ENCODE results near the gene IMMP2L. TPM values are rescaled to one million over a fixed set of nuclear protein-coding genes. Genes with fewer than 3 reads are reported as not detected.

The IMMP2L gene
- total and polyA plus RNA-seq, 8 donors = 2.5 to 40.8 (median 20.0) TPM; not detected in 1

DNA sequence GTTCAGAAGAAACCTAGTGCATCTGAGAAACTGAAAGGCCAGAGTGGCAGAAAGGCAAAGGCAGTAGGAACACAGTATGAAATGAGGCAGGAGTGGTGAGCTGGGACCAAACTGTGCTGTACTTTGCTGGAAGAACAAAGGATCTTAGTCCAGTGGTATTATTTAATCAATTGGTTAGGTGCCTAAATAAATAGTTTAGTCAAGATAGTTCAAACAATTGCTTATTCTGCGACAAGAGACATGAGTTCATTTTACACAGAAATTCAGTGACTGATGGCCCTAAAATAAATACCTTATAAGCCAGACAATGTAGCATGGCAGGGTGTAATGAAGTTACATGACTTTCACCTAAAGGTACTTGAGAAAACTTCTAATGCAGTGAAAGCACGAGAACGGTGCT lies 653.2 kb downstream of the IMMP2L start:
- H3K4me3 ChIP-seq = no peak overlapping the region
- peak in 1 of 2 donors; percentile 9 for DNase-seq
- no peaks in the 10 kb centered on the region for H3K9me3 ChIP-seq
- no peak overlapping the region for H3K27ac ChIP-seq
- no peaks in the 10 kb centered on the region for H3K27me3 ChIP-seq
- WGBS, 5 donors = 23 to 40% (median 36%) methylated on average over 3 of the region's 3 CpGs
- peaks cover 0 to 6% (median 0%) of the 10 kb centered on the region in 4 donors for H3K4me1 ChIP-seq
- TF ChIP-seq POLR2A (IDR thresholded peaks at IDR 0.05) (no peak), POLR2AphosphoS5 (IDR thresholded peaks at IDR 0.05) (peak in 1 of 3 donors; percentile 37), EP300 (IDR thresholded peaks at IDR 0.05) (no peak)
- TF ChIP-seq, protein P1, sequence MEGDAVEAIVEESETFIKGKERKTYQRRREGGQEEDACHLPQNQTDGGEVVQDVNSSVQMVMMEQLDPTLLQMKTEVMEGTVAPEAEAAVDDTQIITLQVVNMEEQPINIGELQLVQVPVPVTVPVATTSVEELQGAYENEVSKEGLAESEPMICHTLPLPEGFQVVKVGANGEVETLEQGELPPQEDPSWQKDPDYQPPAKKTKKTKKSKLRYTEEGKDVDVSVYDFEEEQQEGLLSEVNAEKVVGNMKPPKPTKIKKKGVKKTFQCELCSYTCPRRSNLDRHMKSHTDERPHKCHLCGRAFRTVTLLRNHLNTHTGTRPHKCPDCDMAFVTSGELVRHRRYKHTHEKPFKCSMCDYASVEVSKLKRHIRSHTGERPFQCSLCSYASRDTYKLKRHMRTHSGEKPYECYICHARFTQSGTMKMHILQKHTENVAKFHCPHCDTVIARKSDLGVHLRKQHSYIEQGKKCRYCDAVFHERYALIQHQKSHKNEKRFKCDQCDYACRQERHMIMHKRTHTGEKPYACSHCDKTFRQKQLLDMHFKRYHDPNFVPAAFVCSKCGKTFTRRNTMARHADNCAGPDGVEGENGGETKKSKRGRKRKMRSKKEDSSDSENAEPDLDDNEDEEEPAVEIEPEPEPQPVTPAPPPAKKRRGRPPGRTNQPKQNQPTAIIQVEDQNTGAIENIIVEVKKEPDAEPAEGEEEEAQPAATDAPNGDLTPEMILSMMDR (IDR thresholded peaks at IDR 0.05) = no peak
- no peaks in the 10 kb centered on the region for H3K36me3 ChIP-seq
- intact Hi-C loops (cut with DNase I; ENCODE audit: low total_unique reads) = no loop called here

DNA sequence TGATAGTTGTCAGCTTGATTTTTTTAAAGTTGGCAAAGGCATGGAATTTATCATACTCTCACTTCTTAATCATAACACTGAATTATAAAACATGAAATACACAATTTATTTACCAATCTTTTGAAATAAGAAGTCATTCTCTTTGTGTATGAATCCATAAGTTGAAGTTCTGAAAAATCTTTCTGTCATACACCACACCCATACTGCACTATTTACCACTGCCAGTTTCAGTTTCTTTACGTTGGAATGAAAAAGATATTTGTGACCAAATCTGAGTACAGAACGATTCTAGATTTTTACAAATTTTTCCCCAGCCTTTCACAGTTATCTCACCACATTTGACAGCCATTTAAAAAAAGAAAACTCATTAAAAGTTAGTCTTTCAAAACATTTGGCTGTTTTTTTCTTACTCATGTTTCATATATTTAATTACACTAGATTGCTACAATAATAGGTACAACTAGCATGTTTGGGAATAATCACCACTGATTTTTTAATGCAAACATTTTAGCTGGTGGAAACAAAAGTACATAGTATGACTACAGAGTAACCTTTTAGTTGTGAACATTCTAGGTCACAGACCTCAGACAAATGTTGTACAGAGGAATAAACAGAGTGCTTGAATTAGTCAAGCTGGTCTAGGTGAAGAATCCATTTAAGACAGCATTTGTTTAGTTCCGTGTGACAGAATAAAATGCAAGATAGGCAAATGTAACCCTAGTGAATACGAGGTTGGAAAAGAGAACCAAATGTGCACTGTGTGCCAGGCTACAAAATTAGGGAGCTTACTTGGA lies 656.3 kb downstream of the IMMP2L start:
- WGBS, 5 donors = 61 to 68% (median 65%) methylated on average over 4 of the region's 4 CpGs
- Histone ChIP-seq H3K27me3 (no peaks in the 10 kb centered on the region), H3K4me1 (peaks cover 0 to 6% (median 0%) of the 10 kb centered on the region in 4 donors), H3K27ac (no peak overlapping the region), H3K9me3 (no peaks in the 10 kb centered on the region), H3K36me3 (no peaks in the 10 kb centered on the region), H3K4me3 (no peak overlapping the region)
- peak in 1 of 2 donors; percentile 15 for DNase-seq
- intact Hi-C loops (cut with DNase I; ENCODE audit: low total_unique reads) = no loop called here
- no peak for TF ChIP-seq EP300 (IDR thresholded peaks at IDR 0.05)
- TF ChIP-seq, protein P1 (IDR thresholded peaks at IDR 0.05) = no peak
- no peak for TF ChIP-seq POLR2AphosphoS5 (IDR thresholded peaks at IDR 0.05)
- no peak for TF ChIP-seq POLR2A (IDR thresholded peaks at IDR 0.05)

DNA sequence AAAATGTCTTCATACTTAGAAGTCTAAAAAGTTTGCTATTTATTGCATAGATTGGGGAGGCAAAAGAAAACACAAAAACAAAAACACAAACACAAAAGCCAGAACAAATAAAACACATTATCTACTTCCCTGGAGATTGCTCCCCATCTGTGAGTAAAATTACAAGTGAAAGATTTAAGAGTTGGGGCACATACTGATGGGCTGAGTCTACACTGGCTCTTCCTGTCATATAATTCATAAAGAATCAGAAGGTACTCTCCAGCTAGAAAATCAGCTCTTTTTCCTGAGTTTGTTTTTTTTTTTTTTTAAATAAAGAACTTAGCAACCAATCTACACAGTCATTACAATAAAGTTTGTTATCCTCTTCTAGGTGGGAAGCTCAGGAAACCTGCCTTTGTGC lies 663.8 kb downstream of the IMMP2L start:
- Histone ChIP-seq H3K9me3 (peaks cover 0 to 7% (median 0%) of the 10 kb centered on the region in 4 donors), H3K36me3 (no peaks in the 10 kb centered on the region), H3K27me3 (no peaks in the 10 kb centered on the region), H3K4me1 (no peaks in the 10 kb centered on the region), H3K4me3 (no peak overlapping the region), H3K27ac (no peak overlapping the region)
- intact Hi-C loops (cut with DNase I; ENCODE audit: low total_unique reads) = no loop called here
- DNase-seq = no peak
- TF ChIP-seq POLR2AphosphoS5 (IDR thresholded peaks at IDR 0.05) (no peak), POLR2A (IDR thresholded peaks at IDR 0.05) (no peak), EP300 (IDR thresholded peaks at IDR 0.05) (no peak)
- TF ChIP-seq, protein P1 (IDR thresholded peaks at IDR 0.05) = no peak

DNA sequence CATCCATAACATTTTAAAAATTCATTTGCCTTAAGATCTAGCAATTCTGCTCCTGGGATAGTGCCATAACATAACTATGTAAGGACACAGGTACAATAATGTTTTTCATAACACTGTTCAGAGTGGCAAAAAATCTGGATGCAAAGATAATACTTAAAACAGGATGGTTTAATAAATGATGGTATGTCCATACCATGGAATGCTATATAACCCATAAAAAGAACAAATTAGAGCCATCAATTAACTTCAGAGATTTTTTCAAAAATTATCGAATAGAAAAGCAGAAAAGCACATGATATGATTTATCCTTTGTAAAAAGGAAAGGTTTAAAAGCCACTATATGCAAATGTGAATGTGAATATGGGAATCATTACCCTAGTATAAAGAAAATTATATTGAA lies 664.8 kb downstream of the IMMP2L start:
- Histone ChIP-seq H3K27ac (no peak overlapping the region), H3K36me3 (no peaks in the 10 kb centered on the region), H3K4me1 (no peaks in the 10 kb centered on the region), H3K4me3 (no peak overlapping the region), H3K9me3 (peaks cover 0 to 7% (median 0%) of the 10 kb centered on the region in 4 donors), H3K27me3 (no peaks in the 10 kb centered on the region)
- TF ChIP-seq, protein P1 (IDR thresholded peaks at IDR 0.05) = no peak
- TF ChIP-seq EP300 (IDR thresholded peaks at IDR 0.05) (no peak), POLR2A (IDR thresholded peaks at IDR 0.05) (no peak), POLR2AphosphoS5 (IDR thresholded peaks at IDR 0.05) (no peak)
- intact Hi-C loops (cut with DNase I; ENCODE audit: low total_unique reads) = no loop called here
- 91 to 97% (median 95%) methylated on average over 1 of the region's 1 CpG for WGBS, 5 donors
- no peak for DNase-seq
